ENCODE measurements around the gene LPP.

Gene LPP

DNA sequence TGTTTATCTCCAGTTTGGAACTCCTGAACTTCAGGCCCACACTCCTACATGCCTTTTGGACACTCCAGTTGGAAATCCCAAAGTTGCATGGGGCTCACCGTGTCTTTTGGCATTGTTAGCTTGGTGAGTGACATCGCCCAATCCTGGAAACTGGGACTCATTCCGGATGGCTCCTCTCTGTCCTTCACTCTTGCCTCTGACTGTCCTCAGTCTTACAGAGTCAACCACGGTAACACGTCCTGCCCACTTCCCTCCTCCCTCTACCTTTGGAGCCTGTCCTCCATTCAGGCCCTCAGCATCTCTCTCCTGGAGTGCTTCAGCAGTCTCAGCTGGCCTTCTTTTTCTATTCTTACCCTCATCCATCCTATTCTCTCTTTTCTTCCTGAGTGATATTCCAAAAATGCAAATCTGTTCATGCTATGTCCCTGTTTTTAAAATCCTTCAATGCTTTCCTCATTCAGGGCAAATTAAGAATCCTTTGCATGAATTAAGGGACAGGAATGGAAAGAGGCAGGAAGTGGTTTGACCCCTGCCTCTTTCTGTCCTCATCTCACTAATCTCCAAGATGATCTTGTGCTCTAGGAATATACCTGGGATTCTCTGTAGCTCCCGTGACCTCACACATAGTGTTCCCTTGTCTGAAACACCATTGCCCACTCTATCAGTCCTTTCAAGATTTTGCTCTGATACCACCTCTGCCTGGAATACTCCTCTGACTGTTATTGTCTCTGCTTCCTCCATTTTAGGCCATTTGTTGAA, 42.5 kb downstream of the LPP start:
- DNase-seq (ENCODE audit: low read depth): peak; percentile 45

DNA sequence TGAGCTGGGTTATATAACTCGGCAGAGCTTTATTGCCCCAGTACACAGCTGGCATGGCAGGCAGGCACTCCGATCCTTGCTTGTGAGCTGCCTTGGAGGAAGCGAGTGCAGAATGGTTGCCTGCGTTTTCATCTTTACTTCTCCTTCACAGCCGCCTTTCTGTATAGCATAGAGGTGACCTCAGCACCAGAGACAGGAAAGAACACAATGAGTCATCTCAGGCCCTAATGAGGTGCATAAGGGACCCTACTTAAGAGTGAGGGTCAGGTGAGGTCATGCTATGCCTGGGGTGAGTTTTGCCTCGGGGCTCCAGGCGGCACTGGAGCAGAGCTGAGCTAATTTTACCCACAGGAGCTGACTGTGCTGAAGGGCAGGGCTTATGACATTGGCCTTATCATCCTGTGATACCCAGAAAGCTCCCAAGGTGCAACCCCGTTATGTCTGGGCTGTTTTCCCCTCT, 43.5 kb downstream of the LPP start:
- peak; percentile 85 for DNase-seq (ENCODE audit: low read depth)

DNA sequence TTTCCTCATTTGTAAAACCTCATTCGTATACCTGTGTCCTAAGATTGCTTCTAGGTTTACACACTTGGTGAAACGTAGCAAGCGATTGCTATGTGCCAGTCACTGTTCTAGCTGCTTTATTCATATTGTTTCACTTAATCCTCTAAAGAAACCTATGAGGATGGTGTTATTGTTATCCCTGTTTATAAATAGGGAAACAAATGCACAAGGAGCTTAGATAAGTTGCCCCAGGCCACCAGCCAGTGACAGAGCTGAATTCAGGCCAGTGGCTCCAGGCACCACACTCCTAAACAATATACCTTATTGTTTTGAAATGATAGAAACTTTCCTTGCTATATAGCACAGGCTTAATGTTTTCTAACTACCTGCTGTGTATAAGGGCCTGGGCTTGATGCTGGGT, 44.0 kb downstream of the LPP start:
- DNase-seq (ENCODE audit: low read depth): no peak

DNA sequence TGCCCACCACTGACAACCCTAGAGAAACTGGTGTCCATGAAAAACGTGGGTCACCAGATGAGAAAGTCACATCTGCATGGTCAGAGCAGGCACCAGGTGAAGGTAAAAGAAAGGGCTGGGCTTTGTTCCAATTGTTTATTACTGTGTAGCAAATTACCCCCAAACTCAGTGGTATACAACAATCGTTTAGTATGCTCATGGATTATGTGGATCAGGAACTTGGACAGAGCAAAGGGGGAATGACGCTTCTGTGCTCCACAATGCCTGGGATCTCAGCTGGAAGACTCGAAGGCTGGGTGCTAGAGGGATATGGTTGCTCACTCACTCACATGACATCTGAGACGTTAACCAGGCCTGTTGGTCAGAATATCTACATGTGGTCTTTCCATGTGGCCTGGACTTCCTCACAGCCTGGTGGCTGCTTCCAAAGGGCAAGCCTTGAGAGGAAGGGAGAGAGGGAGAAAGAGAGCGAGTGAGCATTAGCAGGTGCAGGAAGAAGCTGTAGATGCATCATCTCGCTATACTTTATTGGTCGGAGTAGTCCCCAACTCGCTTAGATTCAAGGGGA, 44.9 kb downstream of the LPP start:
- DNase-seq (ENCODE audit: low read depth): no peak

DNA sequence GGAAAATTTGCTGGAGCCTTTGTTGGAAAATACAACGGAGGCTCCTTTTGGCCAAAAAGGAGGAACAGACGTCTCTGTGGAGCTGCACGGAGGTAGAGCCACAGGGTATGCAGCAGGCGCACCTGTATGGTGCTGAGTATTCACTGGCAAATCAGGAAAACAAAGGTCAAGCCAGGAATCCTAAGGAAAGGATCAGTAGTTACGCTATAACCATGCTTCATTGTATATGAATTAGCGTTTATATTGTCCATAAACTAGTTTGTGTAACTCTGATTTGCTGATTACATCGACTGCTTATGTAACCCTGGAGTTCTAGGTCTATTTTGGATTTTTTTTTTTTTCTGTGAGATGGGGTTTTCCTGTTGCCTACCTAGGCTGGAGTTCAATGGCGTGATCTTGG, 45.4 kb downstream of the LPP start:
- no peak for DNase-seq (ENCODE audit: low read depth)

DNA sequence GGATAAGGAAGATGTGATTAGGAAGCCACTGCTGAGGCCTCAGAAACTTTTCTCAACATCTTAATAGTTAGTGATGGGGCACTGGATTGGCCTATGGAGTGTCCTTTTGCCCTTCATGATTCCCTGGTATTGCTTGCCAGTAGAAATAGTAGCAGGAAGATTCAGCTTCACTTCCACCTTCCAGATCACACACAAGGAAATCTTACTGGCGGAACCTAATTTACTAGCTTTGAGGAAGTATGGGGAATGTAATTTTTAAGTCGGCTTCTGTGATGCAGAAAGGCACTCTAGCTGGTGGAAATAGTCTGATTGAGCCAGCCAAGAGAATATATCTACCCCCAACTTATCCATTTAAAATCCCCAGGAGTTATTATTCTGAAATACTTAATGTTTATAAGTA, 46.5 kb downstream of the LPP start:
- DNase-seq (ENCODE audit: low read depth): no peak

DNA sequence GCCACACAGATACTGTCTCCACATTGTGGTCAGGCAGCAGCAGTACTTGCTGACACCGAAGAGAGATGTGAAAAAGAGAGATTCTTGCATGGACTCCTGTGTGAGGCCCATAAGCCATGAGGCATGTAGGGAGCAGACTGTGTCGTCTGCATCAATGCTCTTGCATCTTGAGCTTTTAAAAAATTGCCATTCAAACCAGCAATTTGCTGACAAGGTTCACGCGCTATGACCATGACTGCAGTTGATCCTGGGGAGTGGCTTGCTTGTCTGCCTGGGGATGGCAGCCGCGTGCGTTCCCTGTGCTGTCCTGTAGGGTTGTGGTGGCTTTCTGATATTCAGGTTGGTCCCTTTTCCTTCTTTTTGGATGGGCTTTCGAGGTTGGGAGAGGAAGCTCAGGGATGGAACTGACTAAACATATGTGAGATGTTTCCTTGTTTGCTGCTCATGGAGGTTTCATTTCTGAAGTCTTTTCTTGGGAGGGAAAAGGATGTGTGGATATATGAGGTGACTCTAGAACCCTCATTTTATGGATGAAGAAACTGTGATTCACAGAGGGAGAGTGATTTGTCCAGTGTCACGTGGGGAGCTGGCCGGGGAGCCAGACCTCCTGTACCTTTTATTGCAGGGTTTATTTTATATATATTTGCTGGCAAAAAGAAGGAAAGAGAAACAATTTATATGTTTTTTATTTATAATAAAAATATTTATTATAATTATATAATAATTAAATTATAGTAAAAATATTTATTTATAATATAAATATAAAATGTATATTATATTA, 48.6 kb downstream of the LPP start:
- no peak for DNase-seq (ENCODE audit: low read depth)

DNA sequence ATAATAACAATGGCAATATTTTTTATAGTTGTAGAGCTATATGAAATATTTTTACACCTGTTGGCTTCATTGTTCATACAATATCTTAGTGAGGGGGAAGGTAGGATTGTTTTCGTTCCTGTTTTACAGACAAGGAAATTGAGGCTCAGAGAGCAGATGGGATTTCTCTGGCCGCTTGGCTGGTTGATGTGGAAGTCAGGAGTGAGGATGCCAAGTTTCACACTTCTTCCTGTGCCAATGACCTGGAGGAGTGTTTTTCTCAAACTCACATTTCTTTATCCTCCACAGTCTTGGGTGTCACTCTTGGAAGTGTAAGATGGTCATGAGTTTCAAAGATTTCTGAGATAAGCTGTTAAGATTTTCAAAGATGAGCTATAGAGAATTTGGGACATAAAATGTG, 50.6 kb downstream of the LPP start:
- DNase-seq (ENCODE audit: low read depth): no peak

DNA sequence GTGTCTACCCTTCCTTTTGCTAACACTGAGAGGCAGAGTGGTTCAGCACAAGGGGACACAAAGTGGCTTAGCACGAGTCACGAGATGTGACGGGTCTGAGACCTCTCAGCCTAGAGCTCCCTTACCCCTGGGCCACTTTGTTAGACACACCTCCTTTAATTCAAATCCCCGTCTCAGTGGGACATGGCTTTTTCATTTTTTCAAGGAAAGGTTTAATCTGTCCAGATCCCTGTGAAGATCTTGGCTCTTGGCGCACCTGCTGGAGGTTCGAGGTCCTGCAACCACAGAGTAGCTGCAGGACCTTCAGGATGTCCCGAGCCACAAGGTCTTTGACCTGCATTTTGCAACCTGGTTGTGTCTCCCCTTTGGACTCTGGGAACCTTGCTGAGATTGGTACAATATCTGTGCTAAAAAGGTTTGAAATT, 52.0 kb downstream of the LPP start:
- peak; percentile 34 for DNase-seq (ENCODE audit: low read depth)

DNA sequence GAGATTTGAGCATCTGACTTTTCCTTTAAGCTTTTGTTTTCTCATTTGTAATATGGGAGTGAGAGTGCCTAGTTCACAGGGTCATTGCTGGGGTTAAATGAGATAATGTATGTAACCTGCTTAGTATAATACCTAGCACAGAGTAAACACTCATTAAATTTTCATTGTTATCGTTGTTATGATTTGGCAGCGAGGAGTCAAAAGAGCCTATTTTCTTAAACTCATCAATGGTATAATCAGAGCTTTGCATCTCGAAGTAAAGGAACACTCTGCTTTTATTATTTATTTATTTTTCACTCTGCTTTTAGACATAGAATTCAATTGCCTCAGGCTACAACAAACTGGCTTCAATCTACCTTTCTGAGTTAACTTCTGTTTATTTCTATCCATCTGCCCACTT, 52.8 kb downstream of the LPP start:
- DNase-seq (ENCODE audit: low read depth): no peak

DNA sequence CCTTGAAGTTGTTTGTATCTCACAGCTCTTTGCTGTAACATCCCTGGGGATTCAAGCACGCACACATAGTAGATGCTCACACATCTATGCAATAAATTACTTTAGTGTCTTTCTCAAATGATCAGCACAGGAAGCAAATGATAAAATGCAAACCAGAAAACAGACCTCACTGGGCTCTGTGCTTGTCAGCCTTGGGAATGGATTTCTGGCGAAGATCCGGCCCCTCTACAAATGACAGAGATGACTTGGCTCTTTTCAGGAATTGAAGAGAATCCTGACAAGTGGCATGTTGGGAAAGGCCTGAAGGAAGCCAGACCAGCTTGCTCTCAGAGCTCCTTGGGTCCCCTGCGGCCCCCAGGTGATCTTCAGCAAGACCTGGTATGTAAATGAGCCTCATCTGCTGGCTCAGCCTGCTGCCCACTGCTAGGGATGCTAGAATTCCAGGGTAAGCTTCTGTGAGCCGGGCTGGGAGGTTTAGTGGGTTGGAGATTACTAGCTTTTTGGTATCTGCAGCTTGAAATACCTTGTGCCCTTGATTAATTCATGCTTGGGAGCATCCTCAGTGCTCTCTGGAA, 54.1 kb downstream of the LPP start:
- no peak for DNase-seq (ENCODE audit: low read depth)

DNA sequence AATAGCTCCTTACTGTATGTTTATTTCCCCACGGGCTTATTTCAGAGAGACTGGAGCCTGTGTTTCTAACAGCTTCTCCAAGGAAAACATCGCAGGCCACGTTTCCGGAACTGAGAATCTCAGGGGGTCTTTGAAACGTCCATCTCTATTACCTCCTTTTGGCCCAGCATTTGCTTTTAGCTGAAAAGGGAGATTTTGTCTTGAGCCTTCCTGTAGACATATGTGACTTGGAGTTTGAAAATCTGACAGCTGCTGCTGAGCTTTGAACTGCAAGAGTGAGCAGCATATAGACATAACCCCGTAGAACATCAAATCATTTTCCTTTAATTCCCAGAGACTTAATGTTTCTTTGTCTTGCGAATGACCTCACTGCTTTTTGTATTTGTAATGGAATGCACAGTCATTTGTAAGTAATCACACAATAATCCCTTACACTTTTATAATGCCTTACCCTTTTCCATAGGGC, 54.6 kb downstream of the LPP start:
- peak; percentile 69 for DNase-seq (ENCODE audit: low read depth)

DNA sequence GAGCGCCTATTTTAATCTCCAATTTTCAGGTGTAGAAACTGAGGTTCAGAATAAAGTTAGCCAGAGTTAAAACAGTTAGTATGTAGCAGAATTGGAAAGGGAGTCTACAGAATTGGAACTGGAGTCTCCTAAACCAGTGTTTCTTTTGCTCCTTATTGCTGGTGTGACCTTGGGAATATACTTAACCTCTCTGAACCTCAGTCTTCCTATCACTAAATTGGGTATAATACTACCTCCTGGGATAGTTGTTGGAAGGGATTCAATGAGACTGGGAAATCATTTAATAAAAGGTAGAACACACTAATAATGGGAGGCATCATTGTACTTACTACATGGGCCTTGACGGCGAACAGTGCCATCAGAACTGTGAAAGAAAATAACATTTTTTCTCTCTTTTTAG, 55.1 kb downstream of the LPP start:
- no peak for DNase-seq (ENCODE audit: low read depth)

DNA sequence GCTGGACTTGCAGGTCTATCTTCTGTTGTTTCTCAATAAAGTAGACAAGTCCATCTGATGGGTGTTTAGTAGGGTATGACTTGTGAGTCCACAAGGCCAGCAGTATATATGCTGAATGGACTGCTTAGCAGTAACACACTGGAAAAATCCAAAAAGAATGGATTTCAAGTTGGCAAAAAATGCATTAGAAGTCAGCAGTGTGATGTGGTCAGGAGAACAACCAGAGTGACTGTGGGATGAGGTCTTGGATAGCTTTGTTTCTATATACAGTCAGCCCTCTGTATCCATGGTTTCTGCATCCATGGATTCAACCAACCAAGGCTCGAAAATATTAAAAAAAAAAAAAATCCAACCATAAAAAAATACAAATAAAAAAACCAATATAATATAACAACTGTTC, 55.8 kb downstream of the LPP start:
- DNase-seq (ENCODE audit: low read depth): no peak

DNA sequence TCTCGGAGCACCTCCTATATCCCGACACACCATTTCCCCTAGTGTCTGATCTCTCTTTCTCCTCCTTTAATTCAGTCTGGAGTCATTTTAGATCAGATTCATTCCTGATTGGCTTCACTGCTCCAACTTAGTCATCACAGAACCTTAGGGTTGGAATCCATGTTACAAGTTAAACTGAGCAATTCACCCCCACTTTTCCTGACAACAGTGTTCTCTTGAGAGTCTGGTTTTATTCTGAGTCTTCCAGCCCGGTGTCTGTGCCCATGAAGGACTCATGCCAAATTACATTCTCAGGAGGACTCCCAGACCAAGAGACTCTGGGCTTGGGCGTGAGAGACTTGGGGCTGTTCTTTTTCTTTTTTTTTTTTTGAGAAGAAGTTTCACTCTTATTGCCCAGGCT, 57.5 kb downstream of the LPP start:
- DNase-seq (ENCODE audit: low read depth): no peak

DNA sequence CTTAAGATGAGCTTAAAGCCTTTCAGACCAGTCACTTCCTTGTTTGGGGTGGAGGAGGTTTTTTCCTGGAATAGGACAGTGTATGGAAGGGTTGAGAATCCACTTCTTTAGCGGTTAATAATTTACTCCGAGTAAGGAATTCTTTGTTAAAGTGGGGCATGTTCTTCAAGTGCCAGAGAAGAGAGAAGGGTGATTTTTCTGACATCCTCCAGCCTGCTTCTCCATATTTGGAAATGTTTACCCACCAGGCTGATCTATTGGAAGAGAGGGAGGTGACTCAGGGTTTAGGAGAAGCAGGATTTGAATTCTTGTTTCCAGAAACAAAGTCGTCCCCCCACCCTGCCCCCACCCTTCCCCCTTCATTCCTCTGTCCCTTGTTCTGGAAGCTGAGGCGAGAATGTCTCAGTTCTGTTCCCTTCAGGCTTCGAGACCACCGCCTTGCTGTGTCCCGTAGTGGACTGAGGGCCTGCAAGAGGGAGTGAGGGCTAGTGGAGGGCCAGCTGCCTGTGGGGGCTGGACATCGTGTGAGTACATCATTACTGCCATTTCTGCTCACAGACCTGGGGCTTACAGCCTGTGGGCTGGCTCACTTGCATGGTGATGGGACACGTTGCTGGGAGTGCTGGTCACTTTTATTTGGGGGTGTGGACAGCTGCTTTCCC, 58.5 kb downstream of the LPP start:
- peak; percentile 44 for DNase-seq (ENCODE audit: low read depth)

DNA sequence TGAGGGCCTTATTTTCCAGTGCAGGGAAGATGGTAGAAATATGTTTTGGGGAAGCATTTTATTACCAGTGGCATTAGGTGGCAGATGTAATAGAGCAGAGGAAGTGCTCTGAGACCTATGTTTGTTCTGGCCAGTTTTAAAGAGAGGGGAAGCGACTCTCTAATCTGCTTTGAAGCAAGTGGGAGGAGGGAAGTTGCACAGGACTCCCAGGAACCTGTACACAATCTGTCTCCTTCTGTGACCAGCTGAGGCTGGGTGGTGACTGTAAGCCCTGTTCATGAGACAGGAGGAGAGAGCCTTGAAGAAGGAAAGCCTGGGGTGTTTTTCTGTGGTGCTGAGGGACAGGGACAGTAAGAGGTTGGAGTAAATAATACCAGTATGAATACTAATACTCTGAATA, 60.5 kb downstream of the LPP start:
- no peak for DNase-seq (ENCODE audit: low read depth)

DNA sequence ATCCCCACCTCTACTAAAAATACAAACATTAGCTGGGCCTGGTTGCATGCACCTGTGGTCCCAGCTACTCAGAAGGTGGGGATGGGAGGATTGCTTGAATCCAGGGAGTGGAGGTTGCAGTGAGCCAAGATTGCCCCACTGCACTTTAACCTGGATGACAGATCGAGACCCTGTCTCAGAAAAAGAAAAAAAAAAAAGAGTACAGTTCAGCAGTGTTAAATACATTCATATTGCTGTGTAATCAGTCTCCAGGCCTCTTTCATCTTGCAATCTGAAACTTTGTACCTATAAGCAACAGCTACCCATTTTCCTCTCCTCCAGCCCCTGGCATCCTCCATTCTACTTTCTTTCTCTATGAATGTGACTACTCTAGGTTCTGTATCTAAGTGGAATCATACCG, 61.2 kb downstream of the LPP start:
- no peak for DNase-seq (ENCODE audit: low read depth)

DNA sequence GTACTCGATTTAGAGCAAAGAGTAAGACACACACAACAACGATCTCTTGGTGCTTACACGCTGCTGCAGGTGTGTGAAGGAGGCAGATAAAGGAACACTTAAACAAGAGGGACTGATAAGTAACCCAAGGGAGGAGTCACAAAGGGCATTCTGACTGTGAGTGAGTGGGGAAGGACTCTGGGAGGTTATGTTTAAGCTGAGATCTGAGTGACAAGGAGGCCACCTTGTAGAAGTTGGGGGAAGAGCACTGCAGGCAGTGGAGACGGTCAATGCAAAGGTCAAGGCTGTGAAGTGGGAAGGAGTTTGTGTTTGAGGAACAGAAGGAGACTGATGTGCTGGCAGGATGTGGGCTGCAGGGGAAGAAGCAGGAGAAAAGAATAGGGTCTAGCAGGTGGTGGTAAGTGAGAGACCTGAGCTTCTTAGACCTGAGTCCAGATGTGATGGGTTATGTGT, 63.1 kb downstream of the LPP start:
- no peak for DNase-seq (ENCODE audit: low read depth)

DNA sequence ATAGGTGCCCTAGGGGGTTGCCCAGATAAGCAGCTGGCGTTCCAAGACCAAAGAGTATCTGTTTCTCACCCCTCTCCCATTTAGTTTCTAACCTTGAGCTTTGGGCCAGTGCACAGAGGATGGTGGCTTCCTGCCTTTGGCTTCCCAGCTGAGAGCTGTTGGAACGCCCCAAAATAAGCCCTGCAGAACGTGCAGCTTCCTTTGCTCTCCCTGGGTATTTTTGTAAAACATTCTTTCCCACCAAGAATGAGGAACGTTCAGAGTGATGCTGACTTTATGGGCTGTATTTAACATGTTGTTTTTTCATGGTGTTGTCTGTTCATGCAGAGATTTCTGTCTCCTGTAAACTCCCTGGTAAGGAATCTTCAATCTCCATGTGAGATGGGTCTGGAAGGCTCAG, 63.8 kb downstream of the LPP start:
- no peak for DNase-seq (ENCODE audit: low read depth)

DNA sequence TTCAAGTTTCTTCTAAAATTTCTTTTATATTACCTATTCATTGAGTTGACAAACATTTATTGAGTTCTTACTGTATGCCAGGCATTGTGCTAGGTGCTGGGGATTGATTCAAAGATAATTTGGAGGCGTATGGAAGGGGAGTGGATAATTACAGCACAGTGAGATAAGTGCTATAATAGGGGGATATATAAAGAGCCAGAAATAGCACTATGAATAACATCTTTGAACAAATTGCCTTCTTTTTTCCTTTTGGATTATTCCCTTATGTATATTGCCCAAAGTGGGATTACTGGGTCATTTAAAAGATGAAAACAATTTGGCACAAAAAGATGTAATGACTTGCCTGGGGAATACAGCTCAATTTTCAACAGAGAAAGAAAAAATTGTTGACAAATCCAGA, 64.6 kb downstream of the LPP start:
- DNase-seq (ENCODE audit: low read depth): no peak

DNA sequence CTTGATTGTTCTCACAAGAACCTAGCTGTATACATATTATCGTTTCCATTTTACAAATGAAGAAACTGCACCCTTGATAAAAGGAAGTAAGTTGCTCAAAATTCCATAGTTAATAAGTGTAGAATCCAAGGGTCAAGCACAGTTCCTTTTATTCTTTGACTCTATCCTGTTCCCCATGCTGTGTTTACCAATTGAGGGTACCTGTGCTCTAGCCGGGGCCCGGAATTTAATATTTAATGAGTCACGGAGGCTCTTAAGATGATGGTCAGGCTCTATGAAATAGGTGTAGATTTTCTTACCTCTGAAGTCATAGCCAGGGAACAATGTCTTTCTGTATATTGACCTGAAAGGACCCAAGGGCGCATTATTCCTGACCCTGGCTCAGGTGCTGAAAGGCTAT, 65.2 kb downstream of the LPP start:
- no peak for DNase-seq (ENCODE audit: low read depth)

Measured in ELR (cell line).